ENCODE measurements around the gene PLGLB1.
"Not testable (repeated sequence)": the region's sequence is repeated elsewhere in the genome, so short reads cannot be mapped to it uniquely, and the experiment has no call there.

GRCh38 chr2:87026816-87027215 is 5.2 kb upstream of the PLGLB1 start:
- TF ChIP-seq, protein P1, sequence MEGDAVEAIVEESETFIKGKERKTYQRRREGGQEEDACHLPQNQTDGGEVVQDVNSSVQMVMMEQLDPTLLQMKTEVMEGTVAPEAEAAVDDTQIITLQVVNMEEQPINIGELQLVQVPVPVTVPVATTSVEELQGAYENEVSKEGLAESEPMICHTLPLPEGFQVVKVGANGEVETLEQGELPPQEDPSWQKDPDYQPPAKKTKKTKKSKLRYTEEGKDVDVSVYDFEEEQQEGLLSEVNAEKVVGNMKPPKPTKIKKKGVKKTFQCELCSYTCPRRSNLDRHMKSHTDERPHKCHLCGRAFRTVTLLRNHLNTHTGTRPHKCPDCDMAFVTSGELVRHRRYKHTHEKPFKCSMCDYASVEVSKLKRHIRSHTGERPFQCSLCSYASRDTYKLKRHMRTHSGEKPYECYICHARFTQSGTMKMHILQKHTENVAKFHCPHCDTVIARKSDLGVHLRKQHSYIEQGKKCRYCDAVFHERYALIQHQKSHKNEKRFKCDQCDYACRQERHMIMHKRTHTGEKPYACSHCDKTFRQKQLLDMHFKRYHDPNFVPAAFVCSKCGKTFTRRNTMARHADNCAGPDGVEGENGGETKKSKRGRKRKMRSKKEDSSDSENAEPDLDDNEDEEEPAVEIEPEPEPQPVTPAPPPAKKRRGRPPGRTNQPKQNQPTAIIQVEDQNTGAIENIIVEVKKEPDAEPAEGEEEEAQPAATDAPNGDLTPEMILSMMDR (IDR thresholded peaks at IDR 0.05; ENCODE audit: insufficient read depth, low read depth, low read length), result not testable (repeated sequence)
- TF ChIP-seq EZH2 (IDR thresholded peaks at IDR 0.05; ENCODE audit: insufficient read depth, low read length), result not testable (repeated sequence)

Data from astrocyte (in vitro differentiated cells and primary cell).